Stimulated activated CD8-positive, alpha-beta memory T cell treated with anti-CD3 and anti-CD28 coated beads, Interleukin-12 subunit alpha, Interleukin-12 subunit beta, amount 100 ng/mL, for 1 hour (primary cell): Measurements from ENCODE around the gene QSOX2.

Experiments
- DNase-seq: peaks from one replicate; pipeline ENCODE4 v3.0.0-alpha.2; 2020; ENCODE audit warnings: low read depth

Gene QSOX2

GRCh38 chr9:136222166-136222905, 23.3 kb downstream of the QSOX2 start:
- no peak for DNase-seq

GRCh38 chr9:136220017-136220729, 25.4 kb downstream of the QSOX2 start:
- no peak for DNase-seq

- no peak for DNase-seq
Measured at GRCh38 chr9:136219276-136219675, 26.3 kb downstream of the QSOX2 start.

- no peak for DNase-seq
Measured at GRCh38 chr9:136218673-136219072, 26.9 kb downstream of the QSOX2 start.

- DNase-seq: no peak
Measured at GRCh38 chr9:136218271-136218670, 27.3 kb downstream of the QSOX2 start.

GRCh38 chr9:136216541-136217244, 28.9 kb downstream of the QSOX2 start:
- no peak for DNase-seq

GRCh38 chr9:136213733-136214132, 31.9 kb downstream of the QSOX2 start:
- DNase-seq: no peak

GRCh38 chr9:136212345-136212950, 33.2 kb downstream of the QSOX2 start:
- no peak for DNase-seq

- DNase-seq: no peak
Measured at GRCh38 chr9:136211441-136212344, 33.9 kb downstream of the QSOX2 start.

- DNase-seq: no peak
Measured at GRCh38 chr9:136211006-136211405, 34.6 kb downstream of the QSOX2 start.

GRCh38 chr9:136210276-136210675, 35.3 kb downstream of the QSOX2 start:
- DNase-seq: no peak

- no peak for DNase-seq
Measured at GRCh38 chr9:136209786-136210185, 35.8 kb downstream of the QSOX2 start.

GRCh38 chr9:136209232-136209631, 36.4 kb downstream of the QSOX2 start:
- no peak for DNase-seq

- no peak for DNase-seq
Measured at GRCh38 chr9:136208675-136209074, 36.9 kb downstream of the QSOX2 start.

- no peak for DNase-seq
Measured at GRCh38 chr9:136207616-136208015, 38.0 kb downstream of the QSOX2 start.

- DNase-seq: no peak
Measured at GRCh38 chr9:136206602-136207275, 38.9 kb downstream of the QSOX2 start.

GRCh38 chr9:136205707-136205992, 40.0 kb downstream of the QSOX2 start:
- no peak for DNase-seq

- no peak for DNase-seq
Measured at GRCh38 chr9:136204838-136205706, 40.5 kb downstream of the QSOX2 start, which contains the start of gene LHX3. Gene LHX3 (minus strand): TSS chr9:136205128. CDS start chr9:136205012, 116 bp downstream.

GRCh38 chr9:136204145-136204805, 41.3 kb downstream of the QSOX2 start:
- DNase-seq: no peak
